SK-N-SH (cell line): Measurements from ENCODE around the gene FAM174B. TPM values are rescaled to one million over a fixed set of nuclear protein-coding genes. Genes with fewer than 3 reads are reported as not detected.

Source experiments
- CTCF ChIA-PET: fragments of 300-600, 350-600 bp; formaldehyde crosslinking; extraction: SDS; loops from one replicate; lab custom pipeline; 2021; lab: Yijun Ruan, JAX
- POLR2A ChIA-PET: fragments of 350-600 bp; sonication (Branson Sonifier 250); formaldehyde crosslinking; extraction: SDS; loops from one replicate; lab custom pipeline; 2020; ENCODE audit warnings: antibody characterized with exemption, inconsistent platforms; lab: Yijun Ruan, JAX
- DNase-seq: peaks from one replicate; pipeline ENCODE4 v3.0.0; 2012
- H2AFZ ChIP-seq: fragments of 200-600 bp; sonication (generic); 2 replicates; pipeline ENCODE4 v1.8.1; 2016; ENCODE audit warnings: antibody characterized with exemption, mild to moderate bottlenecking, low read depth
- H3F3A ChIP-seq: fragments of 200-600 bp; sonication (generic); replicated peaks from 2 replicates; pipeline ENCODE3; 2016; ENCODE audit warnings: antibody characterized with exemption, mild to moderate bottlenecking; ENCODE audit not compliant: insufficient read depth
- H3K27ac ChIP-seq, 2 experiments: fragments of 200-500 bp in 1 of 2; fragments of 200-600 bp in 1 of 2; sonication (Bioruptor generic) in 1 of 2; sonication (generic), shearing (Covaris generic) in 1 of 2; 2 replicates each; pipeline versions ENCODE4 v1.5.1 to v1.6.1; 2014 to 2016; ENCODE audit warnings: low read depth in 2 of 2, inconsistent platforms in 1 of 2, low read length in 1 of 2, mild to moderate bottlenecking in 1 of 2, mixed read lengths in 1 of 2
- H3K27me3 ChIP-seq: fragments of 200-600 bp; sonication (generic), shearing (Covaris generic); 2 replicates; pipeline ENCODE4 v1.6.1; 2016; ENCODE audit warnings: mixed run types; ENCODE audit not compliant: insufficient read depth
- H3K36me3 ChIP-seq, 2 experiments: fragments of 200-500 bp in 1 of 2; fragments of 200-600 bp in 1 of 2; sonication (Bioruptor generic) in 1 of 2; sonication (generic) in 1 of 2; replicated peaks in 1 of 2; 2 replicates each; pipeline versions ENCODE3 to v1.5.1; 2014 to 2016; ENCODE audit warnings: low read length in 1 of 2, mild to moderate bottlenecking in 1 of 2; ENCODE audit not compliant: insufficient read depth in 2 of 2, control insufficient read depth in 1 of 2
- H3K4me1 ChIP-seq, 2 experiments: fragments of 200-500 bp in 1 of 2; fragments of 200-600 bp in 1 of 2; sonication (Bioruptor generic) in 1 of 2; sonication (generic), shearing (Covaris generic) in 1 of 2; 2 replicates each; pipeline versions ENCODE4 v1.5.1 to v1.6.1; 2014 to 2016; ENCODE audit warnings: low read depth in 1 of 2, low read length in 1 of 2, mixed run types in 1 of 2; ENCODE audit not compliant: insufficient read depth in 2 of 2, control insufficient read depth in 1 of 2
- H3K4me2 ChIP-seq: fragments of 200-600 bp; sonication (generic), shearing (Covaris generic); 2 replicates; pipeline ENCODE4 v1.6.1; 2017; ENCODE audit warnings: mixed run types
- H3K4me3 ChIP-seq, 2 experiments: fragments of 200-500 bp in 1 of 2; fragments of 200-600 bp in 1 of 2; sonication (Bioruptor generic) in 1 of 2; sonication (generic), shearing (Covaris generic) in 1 of 2; 2 replicates each; pipeline versions ENCODE4 v1.5.1 to v1.8.1; 2014 to 2016; ENCODE audit warnings: low read depth in 2 of 2, inconsistent platforms in 1 of 2, low read length in 1 of 2, mild to moderate bottlenecking in 1 of 2, mixed read lengths in 1 of 2, moderate library complexity in 1 of 2
- H3K79me2 ChIP-seq: fragments of 200-600 bp; sonication (generic); 2 replicates; pipeline ENCODE4 v1.8.1; 2017; ENCODE audit warnings: mild to moderate bottlenecking; ENCODE audit not compliant: insufficient read depth
- H3K9ac ChIP-seq: fragments of 200-600 bp; sonication (generic); 2 replicates; pipeline ENCODE4 v1.6.1; 2017; ENCODE audit warnings: mixed run types
- H3K9me2 ChIP-seq: fragments of 200-600 bp; sonication (generic); 2 replicates; pipeline ENCODE4 v1.6.1; 2017; ENCODE audit warnings: mixed run types
- H3K9me3 ChIP-seq: fragments of 200-600 bp; sonication (generic); 2 replicates; pipeline ENCODE4 v1.6.1; 2017; ENCODE audit warnings: mixed run types, mild to moderate bottlenecking, moderate library complexity
- H4K20me1 ChIP-seq: fragments of 200-600 bp; sonication (generic); 2 replicates; pipeline ENCODE4 v1.6.1; 2017; ENCODE audit warnings: mild to moderate bottlenecking, mixed run types; ENCODE audit not compliant: insufficient read depth
- CHD2 ChIP-seq: fragments of 150-350 bp; IDR thresholded peaks from 2 replicates; pipeline ENCODE4 v1.6.1; 2018; ENCODE audit warnings: low read length; ENCODE audit not compliant: partially characterized antibody
- FOSL2 ChIP-seq: IDR thresholded peaks from 2 replicates; pipeline ENCODE4 v1.4.0; 2012; ENCODE audit warnings: low read depth, mild to moderate bottlenecking, moderate library complexity, borderline replicate concordance
- FOXJ3 ChIP-seq: sonication (generic); formaldehyde crosslinking; IDR thresholded peaks from 2 replicates; pipeline ENCODE4 v1.5.1; 2020; ENCODE audit warnings: mild to moderate bottlenecking, missing genetic modification reagents
- FOXM1 ChIP-seq: IDR thresholded peaks from 2 replicates; pipeline ENCODE4 v1.4.0; 2012; ENCODE audit warnings: low read depth, mild to moderate bottlenecking
- JUND ChIP-seq: IDR thresholded peaks from 2 replicates; pipeline ENCODE4 v1.4.0; 2012
- MXI1 ChIP-seq: IDR thresholded peaks from 2 replicates; pipeline ENCODE4 v1.6.1; 2012; ENCODE audit warnings: mild to moderate bottlenecking, low read depth, low read length, improper control_type of control experiment
- NFIC ChIP-seq: IDR thresholded peaks from 2 replicates; pipeline ENCODE4 v1.4.0; 2012; ENCODE audit warnings: borderline replicate concordance
- NRF1 ChIP-seq: IDR thresholded peaks from 2 replicates; pipeline ENCODE4 v1.6.1; 2012; ENCODE audit warnings: low read depth, mild to moderate bottlenecking, low read length
- POLR2AphosphoS5 ChIP-seq: IDR thresholded peaks from 2 replicates; pipeline ENCODE4 v1.6.1; 2012; ENCODE audit warnings: low read depth, low read length
- RAD21 ChIP-seq: IDR thresholded peaks from 2 replicates; pipeline ENCODE4 v1.6.1; 2012; ENCODE audit warnings: mild to moderate bottlenecking, low read length
- SMC3 ChIP-seq: IDR thresholded peaks from 2 replicates; pipeline ENCODE4 v1.6.1; 2012; ENCODE audit warnings: low read depth, low read length, improper control_type of control experiment
- YY1 ChIP-seq: IDR thresholded peaks from 2 replicates; pipeline ENCODE4 v1.4.0; 2012; ENCODE audit warnings: low read depth, mild to moderate bottlenecking
- WGBS: methylation state at CpG from one replicate; pipeline ENCODE4 v1.1.6; 2017; ENCODE audit warnings: low lambda C conversion rate; 5-methylcytosine and 5-hydroxymethylcytosine counted together
- polyA plus RNA-seq, 3 experiments: library from polyadenylated mRNA; depleted of rRNA; stranded (reverse); fragments of >200 nt; gene quantifications; 2 replicates each; pipeline ENCODE4 v1.2.3, GENCODE V29; 2012
- TF ChIP-seq, protein P1 (sequence below): IDR thresholded peaks from 2 replicates; pipeline ENCODE4; 2012
- TF ChIP-seq, protein P2 (sequence below): fragments of 150-350 bp; IDR thresholded peaks from 2 replicates; pipeline ENCODE4 v1.6.1; 2017; ENCODE audit warnings: antibody characterized with exemption, low read length, low read depth, borderline replicate concordance
- TF ChIP-seq, protein P3 (sequence below): IDR thresholded peaks from 2 replicates; pipeline ENCODE4 v1.4.0; 2012; ENCODE audit warnings: low read depth

Gene FAM174B
- polyA plus RNA-seq, 1 of the 3 experiments (the other 2 are of a cell fraction) = 0.30 TPM

DNA sequence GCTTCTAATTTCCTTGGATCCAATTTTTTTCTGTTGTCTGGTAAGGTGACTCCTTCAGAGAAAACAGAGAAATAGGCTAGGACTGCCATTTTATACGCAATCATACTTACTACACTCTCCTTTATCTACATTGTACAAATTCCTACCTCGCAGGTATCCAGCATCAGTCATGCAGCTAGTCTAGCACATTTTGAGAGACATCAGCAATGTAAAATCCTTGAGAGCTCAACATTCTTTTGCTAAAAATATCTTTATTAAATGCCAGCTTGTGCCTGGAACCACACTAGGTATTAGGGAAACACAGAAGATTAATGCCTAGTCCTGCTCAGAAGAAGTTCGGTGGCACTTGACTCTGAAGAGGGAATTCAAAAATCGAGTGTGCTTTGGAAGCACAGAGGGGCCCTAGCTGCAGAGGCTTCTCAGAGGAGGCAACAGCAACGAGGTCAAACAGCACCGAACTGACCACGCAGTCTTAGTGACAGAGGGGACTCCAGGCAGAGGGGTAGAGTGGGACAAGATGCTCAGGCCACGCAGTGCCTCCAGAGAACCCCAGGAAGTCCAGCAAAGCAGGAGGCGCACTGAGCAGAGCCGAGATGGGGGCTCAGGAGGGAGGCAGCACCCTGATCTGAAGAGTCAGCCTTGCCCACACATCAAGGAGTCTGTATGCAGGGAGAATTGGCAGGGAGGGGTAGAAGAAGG is 3.5 kb downstream of the FAM174B start:
- Histone ChIP-seq H2AFZ (no peak overlapping the region), H4K20me1 (no peaks in the 10 kb centered on the region), H3K4me2 (no peak overlapping the region), H3K36me3 (no peaks in the 10 kb centered on the region), H3K27me3 (no peaks in the 10 kb centered on the region), H3K9ac (no peak overlapping the region), H3F3A (no peaks in the 10 kb centered on the region), H3K4me3 (no peak overlapping the region), H3K79me2 (no peaks in the 10 kb centered on the region), H3K27ac (no peak overlapping the region), H3K4me1 (peaks cover 0 to 3% of the 10 kb centered on the region in 2 experiments; a peak in 1 of 4 replicates), H3K9me2 (no peaks in the 10 kb centered on the region)
- 43% methylated on average over 10 of the region's 10 CpGs for WGBS
- ChIA-PET CTCF (interaction anchor here (2.1 kb wide), 1 partner anchor 63 kb away, joined by 7 read pairs; no protein-coding TSS in a partner anchor), POLR2A (no interaction called here)
- DNase-seq = no peak
- TF ChIP-seq MXI1 (no peak), FOXM1 (no peak), SMC3 (no peak)
- TF ChIP-seq, all 33 proteins: peak for 0
- no peaks in the 10 kb centered on the region for H3K9me3 ChIP-seq

DNA sequence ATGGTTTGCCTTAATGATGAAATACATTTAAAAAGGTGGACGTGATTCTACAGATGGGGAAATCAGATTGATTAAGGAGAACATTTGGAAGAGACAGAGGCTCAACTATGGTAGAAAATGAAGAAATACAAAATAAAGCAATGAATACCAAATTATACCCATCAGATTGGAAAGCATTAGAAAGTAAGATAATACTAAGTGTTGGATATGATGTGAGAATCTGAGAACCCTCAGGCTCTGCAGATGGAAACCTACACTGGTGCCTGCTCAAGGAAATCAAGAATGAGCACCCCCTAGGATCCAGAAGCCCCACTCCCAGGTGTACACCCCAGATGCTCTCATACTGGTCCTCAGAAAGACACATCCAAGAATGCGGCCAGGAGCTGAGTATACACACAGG is 4.6 kb downstream of the FAM174B start:
- Histone ChIP-seq H4K20me1 (no peaks in the 10 kb centered on the region), H3K9ac (no peak overlapping the region), H3K27me3 (no peaks in the 10 kb centered on the region), H3K9me3 (no peaks in the 10 kb centered on the region), H3K4me2 (no peak overlapping the region), H3K9me2 (no peaks in the 10 kb centered on the region), H3K79me2 (no peaks in the 10 kb centered on the region), H3K36me3 (no peaks in the 10 kb centered on the region), H3F3A (no peaks in the 10 kb centered on the region), H3K4me3 (no peak overlapping the region), H3K4me1 (peaks cover 0 to 3% of the 10 kb centered on the region in 2 experiments; a peak in 1 of 4 replicates), H3K27ac (no peak overlapping the region), H2AFZ (no peak overlapping the region)
- TF ChIP-seq NRF1 (no peak), FOXJ3 (no peak), FOSL2 (no peak), POLR2AphosphoS5 (no peak), YY1 (no peak), NFIC (no peak), RAD21 (no peak), CHD2 (no peak), JUND (no peak)
- TF ChIP-seq, protein P1, sequence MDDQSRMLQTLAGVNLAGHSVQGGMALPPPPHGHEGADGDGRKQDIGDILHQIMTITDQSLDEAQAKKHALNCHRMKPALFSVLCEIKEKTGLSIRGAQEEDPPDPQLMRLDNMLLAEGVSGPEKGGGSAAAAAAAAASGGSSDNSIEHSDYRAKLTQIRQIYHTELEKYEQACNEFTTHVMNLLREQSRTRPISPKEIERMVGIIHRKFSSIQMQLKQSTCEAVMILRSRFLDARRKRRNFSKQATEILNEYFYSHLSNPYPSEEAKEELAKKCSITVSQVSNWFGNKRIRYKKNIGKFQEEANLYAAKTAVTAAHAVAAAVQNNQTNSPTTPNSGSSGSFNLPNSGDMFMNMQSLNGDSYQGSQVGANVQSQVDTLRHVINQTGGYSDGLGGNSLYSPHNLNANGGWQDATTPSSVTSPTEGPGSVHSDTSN = no peak
- TF ChIP-seq, protein P2, sequence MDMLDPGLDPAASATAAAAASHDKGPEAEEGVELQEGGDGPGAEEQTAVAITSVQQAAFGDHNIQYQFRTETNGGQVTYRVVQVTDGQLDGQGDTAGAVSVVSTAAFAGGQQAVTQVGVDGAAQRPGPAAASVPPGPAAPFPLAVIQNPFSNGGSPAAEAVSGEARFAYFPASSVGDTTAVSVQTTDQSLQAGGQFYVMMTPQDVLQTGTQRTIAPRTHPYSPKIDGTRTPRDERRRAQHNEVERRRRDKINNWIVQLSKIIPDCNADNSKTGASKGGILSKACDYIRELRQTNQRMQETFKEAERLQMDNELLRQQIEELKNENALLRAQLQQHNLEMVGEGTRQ = no peak
- TF ChIP-seq, protein P3, sequence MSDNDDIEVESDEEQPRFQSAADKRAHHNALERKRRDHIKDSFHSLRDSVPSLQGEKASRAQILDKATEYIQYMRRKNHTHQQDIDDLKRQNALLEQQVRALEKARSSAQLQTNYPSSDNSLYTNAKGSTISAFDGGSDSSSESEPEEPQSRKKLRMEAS = no peak
- POLR2A ChIA-PET = no interaction called here
- 73% methylated on average over 2 of the region's 2 CpGs for WGBS
- CTCF ChIA-PET = interaction anchor here (2.1 kb wide), 1 partner anchor 64 kb away, joined by 7 read pairs; no protein-coding TSS in a partner anchor
- no peak for DNase-seq
